NCI-H2171 (cell line): ENCODE data around the gene MLN.

ENCODE experiments used
- DNase-seq: peaks from one replicate; lab custom pipeline; 2025; lab: John Stamatoyannopoulos, UW

Gene MLN

GRCh38 chr6:33752646-33753015, 51.2 kb downstream of the MLN start:
- DNase-seq = no peak

- DNase-seq = peak; percentile 92
Measured at GRCh38 chr6:33751771-33752645, 51.8 kb downstream of the MLN start.

GRCh38 chr6:33750244-33750991, 53.4 kb downstream of the MLN start:
- DNase-seq = no peak

- peak; percentile 55 for DNase-seq
Measured at GRCh38 chr6:33749401-33749800, 54.4 kb downstream of the MLN start.

GRCh38 chr6:33748841-33749240, 55.0 kb downstream of the MLN start:
- peak; percentile 36 for DNase-seq

- DNase-seq = no peak
Measured at GRCh38 chr6:33747823-33748222, 56.0 kb downstream of the MLN start.

- no peak for DNase-seq
Measured at GRCh38 chr6:33746651-33747100, 57.1 kb downstream of the MLN start, which contains the start of gene IP6K3. Gene IP6K3 (minus strand): TSS chr6:33746905. CDS start chr6:33735476, 11,429 bp downstream.

- no peak for DNase-seq
Measured at GRCh38 chr6:33746036-33746600, 57.7 kb downstream of the MLN start.

- no peak for DNase-seq
Measured at GRCh38 chr6:33745548-33745947, 58.3 kb downstream of the MLN start.

GRCh38 chr6:33744895-33745546, 58.8 kb downstream of the MLN start:
- peak; percentile 89 for DNase-seq
